ENCODE data around the gene CD248. TPM values are rescaled to one million over a fixed set of nuclear protein-coding genes. Genes with fewer than 3 reads are reported as not detected.

The CD248 gene
- polyA plus RNA-seq, 1 experiment: 180 TPM

DNA sequence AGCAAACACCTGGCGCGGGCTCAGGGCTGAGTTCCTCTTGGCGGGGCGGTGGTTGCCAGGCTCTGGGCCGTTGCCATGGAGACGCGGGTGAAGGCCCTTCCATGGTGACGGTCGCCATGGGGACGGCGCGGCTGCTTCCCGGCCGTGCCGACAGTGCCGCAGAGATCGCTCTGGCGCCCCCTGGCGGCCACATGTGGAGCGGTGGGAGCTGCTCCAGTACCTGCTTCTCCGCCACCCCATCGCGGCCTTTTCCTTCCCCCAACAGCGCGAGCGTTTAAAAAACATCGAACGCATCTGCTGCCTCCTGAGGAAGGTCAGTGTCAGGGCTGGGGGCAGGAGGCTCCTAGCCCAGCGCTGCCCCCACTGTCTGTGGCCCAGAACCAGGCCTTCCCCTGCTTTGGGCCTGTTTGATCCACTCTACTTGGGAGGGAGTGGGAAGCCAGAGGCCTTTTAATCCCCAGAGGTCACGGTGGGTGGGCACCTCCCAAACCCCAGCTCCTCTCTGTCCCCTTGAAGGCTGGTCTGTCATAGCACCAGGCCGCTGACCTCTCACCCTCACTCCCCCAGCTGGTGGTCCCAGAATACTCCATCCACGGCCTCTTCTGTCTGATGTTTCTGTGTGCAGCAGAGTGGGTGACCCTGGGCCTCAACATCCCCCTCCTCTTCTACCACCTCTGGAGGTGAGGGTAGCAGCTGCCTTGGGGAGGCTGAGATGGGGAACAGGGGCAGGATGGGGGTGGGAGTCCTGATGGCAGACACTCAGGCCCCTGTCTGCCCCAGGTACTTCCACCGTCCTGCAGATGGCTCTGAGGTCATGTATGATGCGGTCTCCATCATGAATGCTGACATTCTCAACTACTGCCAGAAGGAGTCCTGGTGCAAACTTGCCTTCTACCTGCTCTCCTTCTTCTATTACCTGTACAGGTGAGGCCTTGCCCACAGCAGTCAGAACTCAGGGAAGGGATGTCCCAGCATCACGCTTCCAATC, 34.1 kb downstream of the CD248 start:
- POLR2A ChIA-PET: interaction anchor here (0.6 kb wide), 1 partner anchor 525 kb away, joined by 3 read pairs; no protein-coding TSS in a partner anchor
- peak; percentile 97 for TF ChIP-seq CTCF (IDR thresholded peaks at IDR 0.05; ENCODE audit: insufficient read depth, low read depth, low read length)

GRCh38 chr11:66281776-66282467, 34.9 kb downstream of the CD248 start:
- no peak for DNase-seq (ENCODE audit: low read depth)
- no peaks in the 10 kb centered on the region for H3K27me3 ChIP-seq (ENCODE audit: control insufficient read depth, insufficient read depth, low read length)
- ChIA-PET POLR2A (no interaction called here), CTCF (interaction anchor here (0.8 to 4.1 kb wide), 22 partner anchors 9 to 398 kb away, joined by 3 to 60 read pairs (median 4); partner anchors contain the start of genes B4GAT1, FIBP, RAB1B and RIN1)
- TF ChIP-seq CTCF (IDR thresholded peaks at IDR 0.05; ENCODE audit: insufficient read depth, low read depth, low read length): no peak
- H3K36me3 ChIP-seq (ENCODE audit: control insufficient read depth, insufficient read depth, low read length): peaks cover 10% of the 10 kb centered on the region
- no peak overlapping the region for H3K4me3 ChIP-seq (ENCODE audit: low read depth, low read length)

More for the DNA sequence above, 34.1 kb downstream of the CD248 start:
- peaks cover 10% of the 10 kb centered on the region for H3K36me3 ChIP-seq (ENCODE audit: control insufficient read depth, insufficient read depth, low read length)
- peak; percentile 59 for DNase-seq (ENCODE audit: low read depth)
- CTCF ChIA-PET: interaction anchor here (0.7 to 4.1 kb wide), 24 partner anchors 8 to 394 kb away, joined by 3 to 60 read pairs (median 4); partner anchors contain the start of genes B4GAT1, FIBP, RAB1B and RIN1
- H3K4me3 ChIP-seq (ENCODE audit: low read depth, low read length): no peak overlapping the region
- H3K27me3 ChIP-seq (ENCODE audit: control insufficient read depth, insufficient read depth, low read length): no peaks in the 10 kb centered on the region

DNA sequence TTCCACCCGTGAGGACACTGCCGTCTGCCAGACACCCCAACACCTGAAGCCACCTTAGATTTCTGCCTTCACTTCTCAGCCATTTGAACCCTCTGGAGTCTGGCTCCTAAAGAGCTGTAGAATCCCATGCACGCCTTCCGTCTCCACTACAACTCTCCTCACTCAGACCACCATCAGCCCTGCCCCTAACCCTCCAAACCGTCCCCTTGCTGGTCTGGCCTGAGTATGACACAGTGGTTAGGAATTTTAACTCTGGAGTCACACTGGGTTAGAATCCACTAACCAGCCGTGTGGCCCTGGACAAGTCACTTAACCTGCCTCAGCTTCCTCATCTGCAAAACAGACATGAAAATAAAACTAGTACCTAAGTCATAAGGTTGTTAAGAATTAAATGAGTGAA, 35.8 kb downstream of the CD248 start:
- TF ChIP-seq CTCF (IDR thresholded peaks at IDR 0.05; ENCODE audit: insufficient read depth, low read depth, low read length): no peak
- Histone ChIP-seq H3K27me3 (ENCODE audit: control insufficient read depth, insufficient read depth, low read length) (no peaks in the 10 kb centered on the region), H3K36me3 (ENCODE audit: control insufficient read depth, insufficient read depth, low read length) (peaks cover 12% of the 10 kb centered on the region), H3K4me3 (ENCODE audit: low read depth, low read length) (no peak overlapping the region)
- DNase-seq (ENCODE audit: low read depth): no peak
- ChIA-PET POLR2A (no interaction called here), CTCF (interaction anchor here (0.9 to 4.1 kb wide), 8 partner anchors 11 to 397 kb away, joined by 3 to 60 read pairs (median 4); partner anchors contain the start of genes RAB1B and RIN1)

DNA sequence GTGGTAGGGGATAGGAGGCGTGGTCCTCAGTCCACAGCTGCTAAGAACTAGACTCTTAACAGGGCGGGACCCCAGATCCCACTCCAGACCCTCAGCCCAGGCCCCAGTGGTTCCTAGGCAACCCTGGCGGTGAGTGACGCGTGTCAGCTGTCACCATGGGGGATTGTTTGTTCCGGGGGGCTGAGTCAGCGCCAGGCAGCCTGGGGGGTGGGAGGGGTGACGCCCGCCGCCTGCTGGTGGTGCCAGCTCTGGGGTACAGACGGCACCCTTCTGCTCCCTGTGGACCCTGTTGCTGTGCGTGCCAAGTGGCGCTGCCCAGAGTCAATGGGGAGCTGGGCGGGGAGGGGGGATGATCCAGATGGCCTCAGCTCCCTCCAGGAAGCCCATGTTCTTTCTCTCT, 36.4 kb downstream of the CD248 start:
- peaks cover 10% of the 10 kb centered on the region for H3K36me3 ChIP-seq (ENCODE audit: control insufficient read depth, insufficient read depth, low read length)
- ChIA-PET POLR2A (no interaction called here), CTCF (interaction anchor here (1.0 to 4.1 kb wide), 5 partner anchors 9 to 59 kb away, joined by 3 to 60 read pairs (median 4); partner anchors contain the start of genes RAB1B, RIN1 and YIF1A)
- no peak overlapping the region for H3K4me3 ChIP-seq (ENCODE audit: low read depth, low read length)
- DNase-seq (ENCODE audit: low read depth): no peak
- no peak for TF ChIP-seq CTCF (IDR thresholded peaks at IDR 0.05; ENCODE audit: insufficient read depth, low read depth, low read length)
- H3K27me3 ChIP-seq (ENCODE audit: control insufficient read depth, insufficient read depth, low read length): no peaks in the 10 kb centered on the region
